Kidney epithelial cell (primary cell): ENCODE measurements around the gene AFF4. TPM values are rescaled to one million over a fixed set of nuclear protein-coding genes. Genes with fewer than 3 reads are reported as not detected.

ENCODE experiments used
- DNase-seq: peaks from one replicate; pipeline ENCODE4 v3.0.0-alpha.2; 2010; ENCODE audit warnings: low read depth
- H3K27me3 ChIP-seq: 2 replicates; pipeline ENCODE4 v1.6.0; 2011; ENCODE audit warnings: low read length; ENCODE audit not compliant: control insufficient read depth, insufficient read depth
- H3K36me3 ChIP-seq: 2 replicates; pipeline ENCODE4 v1.5.1; 2011; ENCODE audit warnings: low read length; ENCODE audit not compliant: control insufficient read depth, insufficient read depth
- H3K4me3 ChIP-seq: 2 replicates; pipeline ENCODE4 v1.5.1; 2011; ENCODE audit warnings: low read depth, mild to moderate bottlenecking, control low read depth, low read length
- CTCF ChIP-seq: IDR thresholded peaks from 2 replicates; pipeline ENCODE4 v1.5.1; 2011; ENCODE audit warnings: mild to moderate bottlenecking, moderate library complexity, low read length, control low read depth, inconsistent platforms; ENCODE audit not compliant: insufficient read depth, poor library complexity, severe bottlenecking
- total RNA-seq: library from RNA; depleted of rRNA; stranded (reverse); fragments of >200 nt; gene quantifications from 2 replicates; pipeline ENCODE4 v1.2.3, GENCODE V29; 2015

AFF4 gene
- total RNA-seq, 1 donor from 2014 or later: 69.0 TPM

GRCh38 chr5:132853790-132854189, 109.6 kb downstream of the AFF4 start:
- Histone ChIP-seq H3K36me3 (no peaks in the 10 kb centered on the region), H3K27me3 (no peaks in the 10 kb centered on the region), H3K4me3 (no peak overlapping the region)
- TF ChIP-seq CTCF: no peak
- DNase-seq: no peak

DNA sequence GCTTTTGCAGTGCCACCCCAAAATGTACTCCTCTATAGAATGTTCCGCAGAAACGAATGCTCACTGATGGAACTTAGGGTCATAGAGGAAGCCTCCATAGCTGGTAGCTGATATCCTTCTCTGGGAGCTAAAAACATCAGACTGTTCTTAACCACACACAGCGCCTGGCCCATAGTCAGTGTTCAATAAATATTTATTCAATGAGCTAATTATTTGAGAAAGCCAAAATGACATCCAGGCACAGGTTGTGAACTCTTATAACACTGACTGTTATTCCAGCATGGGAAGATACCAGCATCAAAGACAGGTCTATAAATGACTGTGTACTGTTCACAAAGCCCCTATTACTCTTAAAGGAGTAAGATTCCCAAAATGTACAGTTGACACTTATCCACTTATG, 110.1 kb downstream of the AFF4 start:
- no peaks in the 10 kb centered on the region for H3K27me3 ChIP-seq
- no peaks in the 10 kb centered on the region for H3K36me3 ChIP-seq
- no peak overlapping the region for H3K4me3 ChIP-seq
- no peak for TF ChIP-seq CTCF
- no peak for DNase-seq

DNA sequence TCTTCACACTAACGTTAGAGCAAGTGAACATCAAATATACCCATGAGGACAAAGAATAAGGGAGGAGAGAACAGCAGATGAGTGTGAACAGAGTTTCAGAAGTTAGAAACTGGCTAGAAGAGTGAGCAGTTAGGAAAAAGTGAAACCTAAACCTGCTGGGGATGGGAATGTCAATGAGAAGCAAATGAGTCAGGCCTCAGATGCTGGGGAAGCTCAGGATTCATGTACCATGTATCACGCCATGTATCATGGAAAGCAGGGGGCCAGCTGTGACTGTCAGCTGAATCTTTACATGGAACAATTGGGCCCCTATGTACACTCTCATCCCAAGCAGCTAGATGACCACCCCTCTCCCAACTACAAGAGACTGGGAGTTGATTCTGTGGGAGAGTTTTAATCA, 113.4 kb downstream of the AFF4 start:
- H3K27me3 ChIP-seq: no peaks in the 10 kb centered on the region
- TF ChIP-seq CTCF: no peak
- no peak overlapping the region for H3K4me3 ChIP-seq
- no peak for DNase-seq
- no peaks in the 10 kb centered on the region for H3K36me3 ChIP-seq

DNA sequence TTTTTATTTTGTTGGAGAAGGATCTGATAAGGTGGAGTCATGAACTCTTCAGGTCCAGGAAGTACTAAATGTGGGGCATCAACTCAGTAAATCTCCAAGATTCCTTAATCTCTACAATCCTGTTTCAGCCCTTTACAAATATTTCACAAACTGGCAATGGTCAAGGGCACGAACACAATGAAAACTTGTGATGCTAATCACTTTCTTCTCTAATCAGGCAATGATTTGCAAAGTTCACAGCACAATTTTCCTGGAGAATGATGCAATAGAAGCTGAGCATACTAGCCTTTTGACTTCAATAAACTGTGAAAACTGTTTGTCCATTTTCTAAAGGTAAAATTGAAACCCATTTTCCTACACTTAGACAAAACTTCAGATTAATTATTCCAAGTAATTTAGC, 114.1 kb downstream of the AFF4 start:
- no peaks in the 10 kb centered on the region for H3K27me3 ChIP-seq
- H3K36me3 ChIP-seq: no peaks in the 10 kb centered on the region
- no peak for DNase-seq
- H3K4me3 ChIP-seq: no peak overlapping the region
- no peak for TF ChIP-seq CTCF

GRCh38 chr5:132848270-132848669, 115.2 kb downstream of the AFF4 start:
- no peak for DNase-seq
- TF ChIP-seq CTCF: no peak
- H3K36me3 ChIP-seq: no peaks in the 10 kb centered on the region
- H3K27me3 ChIP-seq: no peaks in the 10 kb centered on the region
- no peak overlapping the region for H3K4me3 ChIP-seq

DNA sequence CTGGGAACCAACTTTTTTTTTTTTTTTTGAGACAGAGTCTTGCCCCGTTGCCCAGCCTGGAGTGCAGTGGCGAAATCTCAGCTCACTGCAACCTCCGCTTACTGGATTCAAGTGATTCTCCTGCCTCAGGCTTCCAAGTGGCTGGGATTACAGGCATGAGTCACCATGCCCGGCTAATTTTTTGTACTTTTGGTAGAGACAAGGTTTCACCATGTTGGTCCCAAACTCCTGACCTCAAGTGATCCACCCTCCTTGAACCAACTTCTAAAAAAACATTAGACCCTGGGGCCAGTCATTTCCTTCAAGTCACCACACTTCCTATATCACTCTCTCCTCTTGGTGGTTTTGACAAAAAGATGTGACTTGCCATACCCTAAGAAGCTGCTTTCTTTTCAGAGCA, 122.1 kb downstream of the AFF4 start:
- no peak for TF ChIP-seq CTCF

More for the DNA sequence above, 122.1 kb downstream of the AFF4 start:
- Histone ChIP-seq H3K4me3 (no peak overlapping the region), H3K27me3 (no peaks in the 10 kb centered on the region), H3K36me3 (no peaks in the 10 kb centered on the region)
- no peak for DNase-seq
